Suprapubic skin (tissue), 4 donors: ENCODE measurements around the gene MLXIP.

Source experiments
- EP300 ChIP-seq: sonication (generic); formaldehyde crosslinking; IDR thresholded peaks from one replicate; pipeline ENCODE4 v1.6.1; 2017; ENCODE audit warnings: antibody characterized with exemption
- POLR2A ChIP-seq, 2 donors: fragments of 450-650 bp; IDR thresholded peaks; one replicate each; pipeline ENCODE4 v1.6.1; 2017; ENCODE audit warnings: antibody characterized with exemption in 2 of 2, mild to moderate bottlenecking in 2 of 2, moderate library complexity in 2 of 2
- POLR2AphosphoS5 ChIP-seq, 3 donors: sonication (generic); formaldehyde crosslinking; IDR thresholded peaks; one replicate each; pipeline ENCODE4 v1.6.1; 2017; ENCODE audit warnings: antibody characterized with exemption in 3 of 3
- TF ChIP-seq, protein P1 (sequence below), 2 donors: fragments of 200-600 bp in 1 of 2; fragments of 450-650 bp in 1 of 2; sonication (generic) in 1 of 2; IDR thresholded peaks; one replicate each; pipeline ENCODE4 v1.5.1; 2016 to 2019; ENCODE audit warnings: antibody characterized with exemption in 2 of 2, mild to moderate bottlenecking in 1 of 2, moderate library complexity in 1 of 2

- TF ChIP-seq, protein P1, sequence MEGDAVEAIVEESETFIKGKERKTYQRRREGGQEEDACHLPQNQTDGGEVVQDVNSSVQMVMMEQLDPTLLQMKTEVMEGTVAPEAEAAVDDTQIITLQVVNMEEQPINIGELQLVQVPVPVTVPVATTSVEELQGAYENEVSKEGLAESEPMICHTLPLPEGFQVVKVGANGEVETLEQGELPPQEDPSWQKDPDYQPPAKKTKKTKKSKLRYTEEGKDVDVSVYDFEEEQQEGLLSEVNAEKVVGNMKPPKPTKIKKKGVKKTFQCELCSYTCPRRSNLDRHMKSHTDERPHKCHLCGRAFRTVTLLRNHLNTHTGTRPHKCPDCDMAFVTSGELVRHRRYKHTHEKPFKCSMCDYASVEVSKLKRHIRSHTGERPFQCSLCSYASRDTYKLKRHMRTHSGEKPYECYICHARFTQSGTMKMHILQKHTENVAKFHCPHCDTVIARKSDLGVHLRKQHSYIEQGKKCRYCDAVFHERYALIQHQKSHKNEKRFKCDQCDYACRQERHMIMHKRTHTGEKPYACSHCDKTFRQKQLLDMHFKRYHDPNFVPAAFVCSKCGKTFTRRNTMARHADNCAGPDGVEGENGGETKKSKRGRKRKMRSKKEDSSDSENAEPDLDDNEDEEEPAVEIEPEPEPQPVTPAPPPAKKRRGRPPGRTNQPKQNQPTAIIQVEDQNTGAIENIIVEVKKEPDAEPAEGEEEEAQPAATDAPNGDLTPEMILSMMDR (IDR thresholded peaks at IDR 0.05) = no peak
- TF ChIP-seq POLR2A (IDR thresholded peaks at IDR 0.05) (no peak), POLR2AphosphoS5 (IDR thresholded peaks at IDR 0.05) (no peak), EP300 (no peak)
These were observed 70.1 kb downstream of the MLXIP start for GRCh38 chr12:122148657-122149056.
